Esophagus muscularis mucosa (tissue), 4 donors: Measurements from ENCODE around the gene NT5C. TPM values are rescaled to one million over a fixed set of nuclear protein-coding genes. Genes with fewer than 3 reads are reported as not detected.

Source experiments
- DNase-seq: peaks from one replicate; pipeline ENCODE4 v3.0.0-alpha.2; 2017; ENCODE audit errors: extremely low spot score
- H3K27ac ChIP-seq, 4 donors: fragments of 200-600 bp; sonication (generic); replicated peaks in 1 of 4; 1 replicate in 3 of 4; 2 replicates in 1 of 4; pipeline ENCODE4 v1.5.1; 2016 to 2019; ENCODE audit warnings: mild to moderate bottlenecking in 1 of 4
- H3K27me3 ChIP-seq, 4 donors: fragments of 200-600 bp; sonication (generic); one replicate each; pipeline versions ENCODE4 v1.5.1 to v1.6.0; 2016 to 2019
- H3K36me3 ChIP-seq, 4 donors: fragments of 200-600 bp; sonication (generic); one replicate each; pipeline ENCODE4 v1.5.1; 2016 to 2019
- H3K4me1 ChIP-seq, 4 donors: fragments of 200-600 bp; sonication (generic); one replicate each; pipeline ENCODE4 v1.5.1; 2016 to 2019
- H3K4me3 ChIP-seq, 4 donors: fragments of 200-600 bp; sonication (generic); 1 replicate in 2 of 4; 2 replicates in 2 of 4; pipeline ENCODE4 v1.5.1; 2016 to 2019; ENCODE audit warnings: mild to moderate bottlenecking in 4 of 4, moderate library complexity in 1 of 4
- H3K9me3 ChIP-seq, 4 donors: fragments of 200-600 bp; sonication (generic); 1 replicate in 3 of 4; 2 replicates in 1 of 4; pipeline ENCODE4 v1.5.1; 2016 to 2019
- EP300 ChIP-seq: sonication (generic); formaldehyde crosslinking; IDR thresholded peaks from one replicate; pipeline ENCODE4 v1.6.1; 2017; ENCODE audit warnings: antibody characterized with exemption
- POLR2A ChIP-seq: fragments of 450-650 bp; IDR thresholded peaks from one replicate; pipeline ENCODE4 v1.6.1; 2017; ENCODE audit warnings: antibody characterized with exemption, moderate library complexity, mild to moderate bottlenecking, low read depth
- POLR2AphosphoS5 ChIP-seq, 2 donors: sonication (generic); formaldehyde crosslinking; IDR thresholded peaks; one replicate each; pipeline ENCODE4 v1.6.1; 2017; ENCODE audit warnings: antibody characterized with exemption in 2 of 2
- WGBS: methylation state at CpG from one replicate; pipeline ENCODE4 v1.1.5; 2018; 5-methylcytosine and 5-hydroxymethylcytosine counted together
- intact Hi-C: fragments of 100-400 bp; cut with DNase I; formaldehyde crosslinking; loops from one replicate; pipeline ENCODE4 v1.15.1; 2023
- total RNA-seq, 4 donors: library from RNA; depleted of rRNA; stranded (reverse); fragments of >200 nt; gene quantifications; one replicate each; pipeline versions ENCODE4 v1.1.0 to v1.2.1, GENCODE V29; 2016
- TF ChIP-seq, protein P1 (sequence below), 3 experiments: fragments of 200-600 bp in 2 of 3; fragments of 450-650 bp in 1 of 3; sonication (generic) in 2 of 3; IDR thresholded peaks; one replicate each; pipeline ENCODE4 v1.5.1; 2017 to 2019; ENCODE audit warnings: antibody characterized with exemption in 3 of 3, mild to moderate bottlenecking in 2 of 3, moderate library complexity in 1 of 3

The NT5C gene
- total RNA-seq, 4 donors from 2014 or later: 70.6 to 98.7 (median 75.1) TPM

DNA sequence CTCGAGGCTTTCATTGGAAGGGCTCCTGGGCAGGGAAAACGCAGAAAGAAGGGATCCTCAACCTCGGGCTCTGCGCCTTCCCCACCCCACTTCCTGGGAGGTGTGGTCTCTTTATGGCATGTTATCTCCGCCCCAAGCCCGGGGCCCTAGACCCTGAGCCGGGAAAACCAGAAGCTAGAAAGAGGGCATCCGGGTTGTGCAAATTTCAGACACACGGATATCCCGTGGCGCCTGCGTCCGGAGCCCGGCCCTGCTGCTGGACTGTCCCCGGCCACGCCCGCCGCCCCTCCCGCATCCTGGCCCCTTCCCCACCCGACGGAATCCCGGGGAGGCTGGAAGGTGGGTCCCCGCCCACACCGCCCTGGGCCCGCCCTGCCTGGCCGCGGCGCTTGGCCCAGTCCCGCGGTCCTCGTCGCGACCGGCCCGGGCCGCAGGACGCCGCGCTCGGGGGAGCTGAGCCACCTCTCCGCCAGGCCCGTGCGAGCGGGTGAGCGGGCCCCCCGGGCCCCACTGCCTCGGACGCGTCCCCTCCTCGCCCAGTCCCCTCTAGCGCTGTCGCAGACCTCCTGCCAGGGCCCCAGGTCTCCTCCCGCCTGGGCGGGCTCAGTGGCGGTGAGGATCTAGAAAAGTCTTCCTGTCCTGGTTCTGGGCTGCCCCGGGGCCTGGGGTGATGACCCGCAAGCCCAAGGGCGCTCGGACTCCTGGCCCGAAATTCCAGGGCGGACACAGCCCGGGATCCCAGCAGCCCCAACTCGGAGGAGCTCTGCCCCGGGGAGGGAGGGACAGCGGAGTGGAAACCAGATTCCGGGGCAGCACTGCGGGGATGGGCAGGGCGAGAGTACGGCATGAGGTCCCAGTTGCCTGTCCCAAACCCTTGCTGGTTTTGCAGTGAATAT is 43.7 kb downstream of the NT5C start, which contains the start of gene SLC16A5:
TSS of gene SLC16A5 (plus strand) at position 397 of the 896 bp plus-strand sequence. CDS start 5,683 bp downstream, outside the sequence.
- no peaks in the 10 kb centered on the region for H3K36me3 ChIP-seq
- intact Hi-C loops: no loop called here
- H3K9me3 ChIP-seq: no peaks in the 10 kb centered on the region
- peak within 1 kb of the TSS; percentile 55 to 66 (median 61) for H3K4me3 ChIP-seq
- 25% methylated on average over 19 of the region's 69 CpGs for WGBS
- peak; percentile 97 for DNase-seq
- peak within 1 kb of the TSS; percentile 69 to 81 (median 76) for H3K27ac ChIP-seq
- TF ChIP-seq EP300 (no peak), POLR2AphosphoS5 (IDR thresholded peaks at IDR 0.05) (peak; percentile 23 to 49)
- peaks cover 0 to 17% (median 0%) of the 10 kb centered on the region in 4 donors for H3K27me3 ChIP-seq
- H3K4me1 ChIP-seq: peaks cover 33 to 49% (median 45%) of the 10 kb centered on the region in 4 donors

DNA sequence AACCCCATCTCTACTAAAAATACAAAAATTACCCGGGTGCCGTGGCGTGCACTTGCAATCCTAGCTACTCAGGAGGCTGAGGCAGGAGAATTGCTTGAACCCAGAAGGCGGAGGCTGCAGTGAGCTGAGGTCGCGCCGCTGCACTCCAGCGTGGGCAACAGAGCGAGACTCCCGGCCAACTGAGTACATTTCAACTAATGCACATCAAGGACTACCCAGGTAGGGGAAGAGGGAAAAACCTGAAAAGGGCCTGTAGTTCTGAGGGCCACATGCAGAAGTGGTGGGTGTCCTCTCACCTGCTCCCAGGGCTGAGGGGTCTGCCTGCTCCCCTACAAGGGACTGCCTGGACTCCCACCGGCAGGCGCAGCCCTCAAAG is 44.4 kb downstream of the NT5C start:
- TF ChIP-seq EP300: no peak
- TF ChIP-seq POLR2AphosphoS5 (IDR thresholded peaks at IDR 0.05): no peak
- TF ChIP-seq, protein P1, sequence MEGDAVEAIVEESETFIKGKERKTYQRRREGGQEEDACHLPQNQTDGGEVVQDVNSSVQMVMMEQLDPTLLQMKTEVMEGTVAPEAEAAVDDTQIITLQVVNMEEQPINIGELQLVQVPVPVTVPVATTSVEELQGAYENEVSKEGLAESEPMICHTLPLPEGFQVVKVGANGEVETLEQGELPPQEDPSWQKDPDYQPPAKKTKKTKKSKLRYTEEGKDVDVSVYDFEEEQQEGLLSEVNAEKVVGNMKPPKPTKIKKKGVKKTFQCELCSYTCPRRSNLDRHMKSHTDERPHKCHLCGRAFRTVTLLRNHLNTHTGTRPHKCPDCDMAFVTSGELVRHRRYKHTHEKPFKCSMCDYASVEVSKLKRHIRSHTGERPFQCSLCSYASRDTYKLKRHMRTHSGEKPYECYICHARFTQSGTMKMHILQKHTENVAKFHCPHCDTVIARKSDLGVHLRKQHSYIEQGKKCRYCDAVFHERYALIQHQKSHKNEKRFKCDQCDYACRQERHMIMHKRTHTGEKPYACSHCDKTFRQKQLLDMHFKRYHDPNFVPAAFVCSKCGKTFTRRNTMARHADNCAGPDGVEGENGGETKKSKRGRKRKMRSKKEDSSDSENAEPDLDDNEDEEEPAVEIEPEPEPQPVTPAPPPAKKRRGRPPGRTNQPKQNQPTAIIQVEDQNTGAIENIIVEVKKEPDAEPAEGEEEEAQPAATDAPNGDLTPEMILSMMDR (IDR thresholded peaks at IDR 0.05): no peak
- no peak for TF ChIP-seq POLR2A
- DNase-seq: no peak
- WGBS: 74% methylated on average over 10 of the region's 12 CpGs
- Histone ChIP-seq H3K27ac (peak overlapping the region; percentile 69 to 81 (median 76)), H3K36me3 (no peaks in the 10 kb centered on the region), H3K4me1 (peaks cover 33 to 49% (median 45%) of the 10 kb centered on the region in 4 donors), H3K27me3 (peaks cover 0 to 17% (median 0%) of the 10 kb centered on the region in 4 donors), H3K9me3 (no peaks in the 10 kb centered on the region), H3K4me3 (peak overlapping the region; percentile 55 to 66 (median 61))
- intact Hi-C loops: no loop called here

DNA sequence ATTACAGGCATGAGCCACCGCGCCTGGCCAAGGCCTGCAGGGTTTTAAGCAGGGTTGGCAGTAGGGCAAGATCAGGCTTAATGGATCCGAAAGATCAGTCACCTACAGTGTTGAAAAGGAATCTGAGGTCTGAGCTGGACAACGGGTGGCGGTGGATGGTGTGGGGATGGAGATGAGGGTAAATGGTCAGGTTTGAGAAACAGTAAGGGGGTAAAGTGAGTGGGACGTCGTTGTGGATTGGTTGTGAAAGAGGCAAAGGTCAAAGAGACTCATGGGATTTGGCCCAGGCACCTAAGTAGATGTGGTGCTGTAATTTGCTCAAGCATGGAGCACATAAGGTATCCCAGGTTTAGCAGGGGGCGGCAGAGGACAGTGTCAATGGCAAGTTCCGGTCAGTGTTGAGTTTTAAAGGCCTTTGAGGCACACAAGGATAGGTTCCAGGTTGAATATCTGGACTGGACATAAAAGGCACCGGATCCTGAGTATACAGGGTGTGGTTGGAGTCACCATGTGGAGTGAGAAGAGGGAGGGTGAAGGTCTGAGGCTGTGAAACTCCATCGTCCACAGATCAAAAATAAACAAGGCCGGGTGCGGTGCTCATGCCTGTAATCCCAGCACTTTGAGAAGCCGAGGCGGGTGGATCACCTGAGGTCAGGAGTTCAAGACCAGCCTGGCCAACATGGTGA is 44.9 kb downstream of the NT5C start:
- H3K36me3 ChIP-seq: no peaks in the 10 kb centered on the region
- no peak overlapping the region for H3K4me3 ChIP-seq
- H3K9me3 ChIP-seq: no peaks in the 10 kb centered on the region
- peaks cover 0 to 17% (median 0%) of the 10 kb centered on the region in 4 donors for H3K27me3 ChIP-seq
- TF ChIP-seq EP300 (no peak), POLR2A (no peak), POLR2AphosphoS5 (IDR thresholded peaks at IDR 0.05) (no peak)
- TF ChIP-seq, protein P1 (IDR thresholded peaks at IDR 0.05): no peak
- intact Hi-C loops: no loop called here
- WGBS: 84% methylated on average over 15 of the region's 15 CpGs
- H3K4me1 ChIP-seq: peaks cover 32 to 45% (median 40%) of the 10 kb centered on the region in 4 donors
- DNase-seq: no peak
- H3K27ac ChIP-seq: peak overlapping the region in 2 of 4 donors; percentile 74 to 81

DNA sequence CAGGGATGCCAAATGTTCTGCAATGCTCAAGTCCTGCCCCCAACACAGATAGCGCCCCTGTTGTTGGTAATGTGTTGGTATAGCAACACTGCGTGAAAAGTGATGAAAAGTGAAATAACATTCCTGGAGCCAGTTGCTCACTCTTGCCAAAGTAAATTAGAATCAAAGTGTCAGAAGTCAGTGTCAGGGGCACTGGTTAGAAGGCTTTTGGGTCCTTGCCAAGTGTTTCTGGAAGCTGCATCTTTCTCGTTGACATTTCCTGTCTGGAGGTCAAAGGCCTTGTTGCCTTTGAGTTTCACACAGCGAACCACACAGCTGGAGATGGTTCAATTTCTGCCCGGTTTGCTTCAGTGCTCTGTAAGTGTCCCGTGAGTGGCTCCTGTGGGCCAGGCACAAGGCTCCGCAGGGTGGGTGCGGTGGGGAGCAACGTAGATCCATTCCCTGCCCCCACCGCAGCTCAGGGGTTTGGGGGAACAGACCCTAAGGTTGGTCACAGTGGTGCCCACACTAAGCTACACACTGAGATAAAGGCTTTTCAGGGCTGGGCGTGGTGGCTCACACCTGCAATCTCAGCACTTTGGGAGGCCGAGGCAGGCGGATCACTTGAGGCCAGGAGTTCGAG is 47.4 kb downstream of the NT5C start:
- TF ChIP-seq, protein P1 (IDR thresholded peaks at IDR 0.05): no peak
- TF ChIP-seq EP300 (no peak), POLR2AphosphoS5 (IDR thresholded peaks at IDR 0.05) (no peak), POLR2A (no peak)
- no peaks in the 10 kb centered on the region for H3K36me3 ChIP-seq
- H3K4me1 ChIP-seq: peaks cover 21 to 31% (median 26%) of the 10 kb centered on the region in 4 donors
- H3K9me3 ChIP-seq: no peaks in the 10 kb centered on the region
- H3K27me3 ChIP-seq: peaks cover 0 to 17% (median 0%) of the 10 kb centered on the region in 4 donors
- intact Hi-C loops: no loop called here
- 73% methylated on average over 13 of the region's 14 CpGs for WGBS
- DNase-seq: no peak
- no peak overlapping the region for H3K4me3 ChIP-seq
- H3K27ac ChIP-seq: no peak overlapping the region
